Activated gamma-delta T cell treated with anti-CD3 and anti-CD28 coated beads, Interleukin-2, amount 50 U/mL, for 16 hours (primary cell): ENCODE measurements around the gene ZNF827.

ENCODE experiments used
- DNase-seq: peaks from one replicate; pipeline ENCODE4 v3.0.0-alpha.2; 2020; ENCODE audit warnings: low read depth

ZNF827 gene, protein sequence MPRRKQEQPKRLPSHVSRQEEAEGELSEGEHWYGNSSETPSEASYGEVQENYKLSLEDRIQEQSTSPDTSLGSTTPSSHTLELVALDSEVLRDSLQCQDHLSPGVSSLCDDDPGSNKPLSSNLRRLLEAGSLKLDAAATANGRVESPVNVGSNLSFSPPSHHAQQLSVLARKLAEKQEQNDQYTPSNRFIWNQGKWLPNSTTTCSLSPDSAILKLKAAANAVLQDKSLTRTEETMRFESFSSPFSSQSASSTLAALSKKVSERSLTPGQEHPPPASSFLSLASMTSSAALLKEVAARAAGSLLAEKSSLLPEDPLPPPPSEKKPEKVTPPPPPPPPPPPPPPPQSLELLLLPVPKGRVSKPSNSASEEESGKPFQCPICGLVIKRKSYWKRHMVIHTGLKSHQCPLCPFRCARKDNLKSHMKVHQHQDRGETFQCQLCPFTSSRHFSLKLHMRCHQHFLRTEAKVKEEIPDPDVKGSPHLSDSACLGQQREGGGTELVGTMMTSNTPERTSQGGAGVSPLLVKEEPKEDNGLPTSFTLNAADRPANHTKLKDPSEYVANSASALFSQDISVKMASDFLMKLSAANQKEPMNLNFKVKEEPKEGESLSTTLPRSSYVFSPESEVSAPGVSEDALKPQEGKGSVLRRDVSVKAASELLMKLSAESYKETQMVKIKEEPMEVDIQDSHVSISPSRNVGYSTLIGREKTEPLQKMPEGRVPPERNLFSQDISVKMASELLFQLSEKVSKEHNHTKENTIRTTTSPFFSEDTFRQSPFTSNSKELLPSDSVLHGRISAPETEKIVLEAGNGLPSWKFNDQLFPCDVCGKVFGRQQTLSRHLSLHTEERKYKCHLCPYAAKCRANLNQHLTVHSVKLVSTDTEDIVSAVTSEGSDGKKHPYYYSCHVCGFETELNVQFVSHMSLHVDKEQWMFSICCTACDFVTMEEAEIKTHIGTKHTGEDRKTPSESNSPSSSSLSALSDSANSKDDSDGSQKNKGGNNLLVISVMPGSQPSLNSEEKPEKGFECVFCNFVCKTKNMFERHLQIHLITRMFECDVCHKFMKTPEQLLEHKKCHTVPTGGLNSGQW

DNA sequence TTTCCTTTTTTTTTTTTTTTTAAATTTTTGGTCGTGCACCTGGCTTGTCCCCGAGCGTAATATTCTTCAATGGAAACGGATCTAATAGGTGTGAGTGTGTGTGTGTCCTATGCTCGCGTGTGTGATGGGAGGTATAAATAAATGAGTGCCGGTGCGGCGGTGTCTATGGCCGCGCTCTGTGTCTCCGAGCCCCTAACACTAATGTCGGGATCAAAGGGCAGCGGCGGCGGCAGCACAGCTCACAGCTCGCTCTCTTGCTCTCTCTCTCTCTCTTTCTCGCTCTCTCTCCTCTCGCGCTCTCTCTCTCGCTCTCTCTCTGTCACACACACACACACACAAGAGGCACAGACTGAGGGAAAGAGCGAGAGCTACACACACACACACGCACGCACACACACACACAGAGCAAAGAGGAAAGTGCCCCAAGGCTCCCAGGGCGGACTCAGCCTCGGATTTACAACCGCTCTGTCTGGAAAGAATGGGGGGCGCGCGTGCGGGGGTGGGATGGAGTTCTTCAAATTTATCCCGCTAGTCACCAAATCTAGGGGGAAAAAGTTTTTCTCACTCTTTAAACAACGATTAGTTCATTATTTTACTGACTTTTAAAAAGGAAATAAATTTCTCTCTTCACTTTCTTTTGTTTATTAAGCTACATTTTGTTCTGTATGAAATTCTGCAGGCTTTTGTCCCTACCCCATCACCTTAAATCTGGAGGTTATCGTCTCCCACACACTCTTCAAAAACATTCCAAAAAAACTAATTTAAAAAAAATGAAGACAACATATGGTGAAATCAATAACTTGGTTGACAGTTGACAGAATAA is at the start of gene ZNF827:
TSS of gene ZNF827 (minus strand) at position 206 of the 823 bp plus-strand sequence. CDS start 416 bp downstream, outside the sequence.
- peak; percentile 45 for DNase-seq

DNA sequence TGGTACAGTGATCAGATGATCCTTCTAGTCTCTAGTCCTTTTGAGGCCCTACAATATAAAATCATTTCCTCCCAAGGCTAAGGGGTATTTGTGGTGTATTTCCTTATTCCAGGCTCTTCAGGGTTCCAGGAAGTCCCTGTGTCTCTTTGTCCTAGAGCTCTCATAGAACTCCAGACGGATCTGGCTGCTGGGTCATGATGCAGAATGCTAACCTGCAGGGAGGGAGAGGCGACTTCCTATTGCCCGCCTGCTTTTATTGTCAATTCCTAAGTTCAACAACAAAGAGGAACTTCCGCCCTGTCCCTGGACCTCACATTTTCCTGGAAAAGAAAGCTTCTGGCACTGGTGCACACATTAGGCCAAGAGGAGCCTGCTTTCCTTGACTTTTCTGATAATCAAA is 45.9 kb upstream of the ZNF827 start:
- no peak for DNase-seq

DNA sequence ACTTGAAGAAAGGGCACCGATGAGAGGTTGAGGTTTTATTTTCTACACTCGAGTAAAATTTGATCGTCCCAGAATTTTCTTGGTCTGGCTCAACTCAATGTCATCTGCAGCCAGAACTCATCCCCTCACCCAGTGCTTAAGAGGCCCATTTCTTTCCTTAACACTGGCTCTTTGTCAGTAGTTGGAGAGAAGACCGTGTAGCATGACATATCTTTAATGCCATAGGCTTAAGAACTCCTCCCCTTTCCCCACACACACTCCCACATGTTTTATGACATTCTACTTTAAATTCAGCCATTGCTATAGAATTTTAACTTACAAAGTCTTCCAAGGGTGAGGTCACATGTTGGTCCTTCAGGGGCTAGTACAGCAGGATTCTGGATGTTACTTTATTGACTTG is 44.2 kb upstream of the ZNF827 start:
- no peak for DNase-seq

DNA sequence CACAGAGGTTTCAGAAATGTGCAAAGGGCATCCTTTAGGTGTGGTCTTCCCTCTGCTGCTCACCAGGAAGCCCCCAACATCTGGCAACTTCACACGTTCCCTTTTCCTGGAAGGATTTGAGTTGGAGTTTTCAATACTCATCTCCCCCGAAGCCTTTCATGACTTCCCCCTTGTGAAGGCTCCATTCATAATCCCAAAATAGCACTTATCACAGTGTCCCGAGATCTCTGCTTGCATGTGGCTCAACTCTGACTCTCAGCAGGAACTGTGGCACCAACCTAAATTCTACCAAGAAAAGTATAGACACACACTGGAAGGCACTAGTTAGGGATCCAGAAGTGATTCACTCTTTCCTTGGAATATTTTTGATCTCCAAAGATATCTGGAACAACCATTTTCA is 40.5 kb upstream of the ZNF827 start:
- no peak for DNase-seq

DNA sequence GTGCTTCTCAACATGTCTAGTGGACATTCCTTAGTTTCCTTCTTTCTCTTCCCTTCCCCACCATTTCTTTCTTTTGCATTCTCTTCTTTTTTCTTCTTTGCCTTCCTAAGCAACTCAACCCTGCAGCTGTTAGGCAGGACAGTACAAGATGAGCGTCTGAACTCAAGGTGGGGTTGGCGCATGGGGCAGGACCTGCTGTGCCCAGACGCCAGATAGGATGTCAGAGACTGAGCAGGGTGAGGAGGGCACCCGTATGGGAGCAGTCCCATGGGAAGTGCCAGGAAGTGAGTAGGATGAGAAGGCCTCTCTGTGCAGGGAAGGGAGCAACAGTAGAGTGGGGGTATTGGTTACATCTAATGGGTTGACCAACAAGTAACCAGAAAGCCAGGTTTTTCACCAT is 38.1 kb upstream of the ZNF827 start:
- no peak for DNase-seq

DNA sequence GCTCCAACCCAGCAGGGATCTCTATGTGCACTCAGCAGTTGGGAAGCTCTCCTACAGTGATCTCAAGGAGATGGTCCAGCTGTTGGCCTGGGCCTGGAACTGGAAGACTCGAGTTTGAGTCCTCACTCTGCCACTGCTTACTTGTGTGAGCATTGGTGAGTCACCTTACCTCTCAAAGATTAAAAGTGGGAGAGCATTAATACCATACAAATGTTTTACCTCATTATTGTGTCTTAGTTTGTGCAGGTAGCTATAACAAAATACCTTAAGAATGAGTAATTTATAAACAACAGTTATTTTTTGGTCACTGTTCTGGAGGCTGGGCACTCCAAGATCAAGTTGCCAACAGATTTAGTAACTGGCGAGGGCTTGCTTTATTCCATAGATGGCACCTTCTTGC is 21.4 kb upstream of the ZNF827 start:
- DNase-seq = no peak

DNA sequence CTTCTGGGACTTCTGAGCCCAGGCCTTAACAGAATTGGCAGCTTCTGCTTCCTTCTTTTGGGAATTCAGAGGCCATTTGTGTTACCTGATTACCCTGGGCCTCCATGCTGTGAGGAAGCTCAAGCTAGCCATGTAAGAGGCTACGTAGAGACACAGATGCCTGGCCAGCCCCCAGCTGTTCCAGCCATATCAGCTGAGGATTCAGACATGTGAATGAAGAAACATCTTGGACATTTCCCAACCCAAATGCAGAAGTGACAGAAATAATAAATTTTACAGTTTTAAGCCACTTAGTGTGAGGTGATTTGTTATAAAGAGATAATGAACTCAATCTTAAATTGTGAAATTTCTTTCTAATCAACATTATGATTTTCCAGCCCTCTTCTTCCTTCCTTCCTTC is 18.7 kb upstream of the ZNF827 start:
- DNase-seq = no peak

DNA sequence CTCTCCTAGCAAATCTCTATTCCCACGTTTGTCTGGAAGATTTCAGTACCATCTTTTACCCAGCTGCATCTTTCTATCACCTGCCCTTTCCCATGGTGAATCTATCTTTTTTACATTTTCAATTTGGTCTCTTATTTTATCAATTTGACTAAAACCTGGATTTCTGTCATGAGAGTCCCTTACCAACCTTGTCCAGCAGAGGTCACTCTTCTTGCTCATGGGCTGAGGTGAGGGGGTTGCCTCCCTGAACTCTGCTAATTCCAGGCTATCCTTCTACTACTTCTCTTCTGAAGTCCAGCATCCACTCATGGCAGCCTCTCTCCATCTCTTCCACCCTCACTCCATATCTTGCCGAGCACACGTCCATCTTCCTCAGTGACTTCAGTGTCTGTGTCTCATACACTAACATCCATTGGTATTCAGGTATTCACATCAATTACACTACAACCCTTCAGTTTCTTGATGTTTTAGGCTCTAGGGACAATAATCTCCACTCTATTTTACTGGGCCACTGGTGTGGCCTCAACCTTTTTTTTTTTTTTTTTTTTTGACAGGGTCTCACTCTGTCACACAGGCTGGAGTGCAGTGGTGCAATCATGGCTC is 17.8 kb upstream of the ZNF827 start:
- DNase-seq = peak; percentile 20

DNA sequence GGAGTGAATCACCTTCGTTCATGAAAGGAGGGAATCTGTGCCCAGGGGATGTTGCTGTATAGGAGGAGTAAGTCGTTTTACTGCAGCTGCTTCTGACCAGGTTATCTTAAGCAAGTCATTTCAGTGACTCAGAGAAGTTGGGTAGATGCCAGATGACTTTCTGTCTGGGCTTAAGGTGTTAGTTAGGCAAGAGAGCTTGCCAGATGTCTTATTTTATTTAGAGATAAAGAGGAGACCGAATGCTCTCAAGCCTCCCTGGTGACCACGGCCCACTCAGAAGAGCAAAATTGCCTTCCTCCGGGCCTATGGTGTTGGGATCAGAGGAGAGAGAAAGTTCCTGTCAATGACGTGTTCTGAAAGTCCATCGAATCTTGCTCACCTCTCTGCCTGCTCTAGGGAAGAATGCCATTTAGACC is 16.3 kb upstream of the ZNF827 start:
- DNase-seq = no peak

DNA sequence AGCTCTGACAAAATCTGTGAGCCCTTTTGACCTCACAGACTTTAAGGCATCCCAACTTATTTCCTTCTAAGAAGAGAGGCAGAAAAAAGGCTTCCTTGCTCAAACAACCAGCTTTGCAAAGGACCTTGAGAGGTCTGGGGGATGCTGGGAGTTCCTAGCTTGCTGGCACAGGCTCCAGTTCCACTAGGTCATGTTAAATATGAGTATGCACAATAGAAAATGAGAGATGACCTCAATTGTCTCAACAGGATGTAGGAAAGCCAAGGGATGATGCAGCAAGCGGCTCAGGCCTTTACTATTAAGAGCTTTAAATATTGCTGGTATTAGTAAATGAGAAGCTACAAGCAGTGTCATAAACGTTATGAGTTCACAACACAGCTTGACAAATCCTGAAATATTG is 13.3 kb upstream of the ZNF827 start:
- DNase-seq = no peak

DNA sequence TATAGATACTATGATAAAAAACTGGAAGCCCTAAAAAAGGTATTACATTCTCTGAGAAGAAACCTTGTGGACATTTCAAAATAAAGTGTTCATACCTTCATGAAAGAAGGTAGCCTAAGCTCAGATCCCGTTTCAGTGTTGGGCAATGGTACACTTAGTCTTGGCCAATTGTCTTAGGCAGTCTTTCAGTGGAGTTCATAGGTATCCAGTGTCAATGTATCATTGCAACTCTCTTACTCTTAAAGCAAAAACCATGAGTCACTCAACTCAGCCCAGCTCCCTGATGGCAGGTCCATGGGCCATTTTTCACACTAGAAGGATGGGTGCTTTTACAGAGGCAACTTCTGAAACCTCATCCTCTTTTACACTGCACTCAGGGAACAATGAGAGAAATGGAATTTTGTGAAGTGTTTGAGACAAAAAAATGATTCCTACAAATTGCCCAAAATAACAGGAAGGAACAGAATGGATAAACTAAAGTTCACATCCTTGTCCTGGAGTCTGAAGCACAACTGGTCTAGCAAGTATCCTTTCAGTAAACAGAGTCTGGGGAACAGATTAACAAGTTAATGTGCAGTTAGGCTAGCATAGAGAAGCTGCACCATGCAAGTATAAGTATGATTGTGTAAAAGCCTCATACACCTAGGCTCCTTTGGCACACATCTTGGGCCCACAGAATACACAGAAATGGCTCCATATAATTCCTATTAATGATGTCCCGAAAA is 7.0 kb upstream of the ZNF827 start:
- DNase-seq = no peak

DNA sequence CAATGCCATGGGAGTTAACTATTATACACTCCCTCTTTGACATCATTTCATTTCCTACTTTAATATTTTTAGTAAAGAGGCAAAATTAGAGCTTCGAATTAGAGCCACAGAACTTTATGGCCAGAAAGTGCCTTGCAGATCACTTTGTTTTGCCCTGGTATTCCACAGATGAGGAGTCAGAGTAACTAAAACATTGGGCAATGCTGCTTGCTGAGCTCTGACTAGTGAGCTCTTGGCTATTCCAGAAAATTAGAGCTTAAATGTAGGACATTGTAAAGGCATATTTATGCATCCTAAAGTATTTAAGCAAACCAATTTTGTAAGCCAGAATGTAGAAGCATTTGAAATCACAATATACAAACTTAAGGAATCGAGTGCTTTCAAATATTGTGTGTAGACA is 6.3 kb upstream of the ZNF827 start:
- DNase-seq = no peak

DNA sequence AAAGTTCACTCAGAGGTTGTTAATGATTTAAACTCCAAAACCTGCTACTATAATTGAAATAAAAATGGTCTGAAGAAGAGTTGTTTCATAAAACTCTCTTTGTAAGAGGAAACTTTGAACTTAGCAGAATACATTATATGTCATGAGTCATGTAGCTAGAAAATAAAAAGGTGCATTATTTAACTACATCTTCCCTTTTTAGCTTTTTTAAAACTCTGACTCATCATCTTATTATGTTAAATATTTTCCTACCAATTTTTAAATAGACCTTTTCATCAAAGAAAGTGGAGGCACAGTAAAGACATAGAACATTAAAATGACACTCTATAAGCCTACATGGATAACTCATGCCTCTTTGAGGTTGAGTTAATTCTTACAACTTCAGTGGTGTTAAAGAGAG is 1.2 kb upstream of the ZNF827 start:
- DNase-seq = no peak

DNA sequence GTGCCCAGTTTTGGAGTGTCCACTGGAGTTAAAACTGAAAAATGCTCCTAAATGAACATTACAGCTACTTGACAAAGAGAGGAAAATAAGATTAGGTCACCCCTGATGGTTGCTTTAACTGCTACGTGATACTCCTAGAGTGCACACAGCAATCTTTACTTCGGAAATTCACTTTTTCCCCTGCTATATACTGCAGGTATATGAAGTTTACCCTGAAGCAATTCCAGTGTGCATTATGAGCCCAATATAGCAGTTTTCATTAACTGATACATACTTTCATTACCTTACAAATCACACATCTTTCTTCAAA is 773 bp upstream of the ZNF827 start:
- DNase-seq = no peak

DNA sequence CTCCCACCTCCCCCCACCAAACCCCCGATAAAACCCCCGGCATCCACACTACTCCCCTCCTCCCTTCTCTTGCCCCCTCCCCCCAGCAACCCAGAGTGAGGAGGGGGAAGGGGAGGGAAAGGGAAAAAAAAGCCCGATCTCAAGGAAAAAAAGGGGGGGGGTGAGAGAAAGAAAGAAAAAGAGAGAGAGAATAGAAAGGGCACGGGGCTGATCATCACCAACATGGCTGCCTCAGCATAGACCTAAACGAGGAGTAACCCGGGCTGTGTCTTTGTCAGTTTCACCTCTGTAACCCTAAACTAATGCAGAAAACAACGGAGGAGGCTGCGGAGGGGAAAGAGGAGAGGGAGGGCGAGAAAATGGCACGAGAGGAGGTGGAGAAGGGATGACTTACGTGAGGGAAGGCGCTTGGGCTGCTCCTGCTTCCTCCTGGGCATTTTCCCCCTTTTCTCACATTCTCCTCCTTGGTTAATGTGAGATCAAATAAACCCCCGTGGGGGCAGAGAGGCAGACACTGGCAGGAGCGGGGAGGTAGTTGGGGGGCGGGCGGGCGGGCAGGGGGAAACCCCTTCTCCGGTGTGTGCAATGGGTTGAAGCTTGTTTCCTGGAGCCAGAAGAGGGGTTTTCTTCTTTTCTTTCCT is 532 bp downstream of the ZNF827 start:
- peak; percentile 28 for DNase-seq

DNA sequence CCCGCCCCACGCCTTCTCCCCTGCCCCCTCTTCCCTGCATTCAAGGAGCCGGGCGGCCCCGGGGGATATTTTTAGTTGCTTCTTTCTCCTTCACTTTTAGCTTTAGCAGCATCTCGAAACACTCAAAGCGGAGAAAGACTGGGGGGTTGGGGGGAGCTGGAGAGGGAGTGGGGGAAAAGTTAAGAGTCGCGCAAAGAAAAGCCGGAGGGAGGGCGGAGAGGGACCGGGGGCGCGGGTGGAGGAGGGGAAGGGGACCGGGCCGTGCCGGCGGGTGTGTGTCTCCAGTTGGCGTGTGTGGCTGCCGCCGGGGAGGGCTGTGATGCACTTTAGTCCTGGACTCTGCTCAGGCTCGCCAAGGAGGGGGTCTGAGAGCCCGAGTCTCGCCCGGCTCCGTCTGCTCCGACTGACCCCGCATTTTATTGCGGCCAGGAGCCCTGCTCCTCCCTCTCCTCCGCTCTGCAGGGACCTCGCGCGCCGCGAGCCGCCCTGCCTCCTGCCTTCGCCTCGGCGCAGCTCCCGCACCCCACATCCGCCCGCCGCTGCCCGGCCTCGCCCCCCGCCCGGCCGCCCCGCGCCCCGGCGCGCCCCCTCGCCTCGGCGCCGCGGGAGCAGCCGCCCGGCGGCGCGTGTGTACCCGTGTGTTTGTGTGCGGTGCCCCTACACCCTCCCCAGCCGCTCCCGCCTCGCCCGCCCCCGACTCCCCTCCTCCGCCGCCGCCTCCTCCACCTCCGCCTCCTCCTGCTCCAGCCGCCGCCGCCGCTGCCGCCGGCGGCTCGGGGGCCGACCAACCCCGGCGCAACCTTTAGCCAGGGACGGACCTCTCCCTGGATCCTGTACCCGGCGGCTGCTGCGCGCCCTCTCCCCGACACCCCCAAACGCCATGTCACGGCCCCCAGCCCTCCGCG is 1.4 kb downstream of the ZNF827 start:
- peak; percentile 22 for DNase-seq

DNA sequence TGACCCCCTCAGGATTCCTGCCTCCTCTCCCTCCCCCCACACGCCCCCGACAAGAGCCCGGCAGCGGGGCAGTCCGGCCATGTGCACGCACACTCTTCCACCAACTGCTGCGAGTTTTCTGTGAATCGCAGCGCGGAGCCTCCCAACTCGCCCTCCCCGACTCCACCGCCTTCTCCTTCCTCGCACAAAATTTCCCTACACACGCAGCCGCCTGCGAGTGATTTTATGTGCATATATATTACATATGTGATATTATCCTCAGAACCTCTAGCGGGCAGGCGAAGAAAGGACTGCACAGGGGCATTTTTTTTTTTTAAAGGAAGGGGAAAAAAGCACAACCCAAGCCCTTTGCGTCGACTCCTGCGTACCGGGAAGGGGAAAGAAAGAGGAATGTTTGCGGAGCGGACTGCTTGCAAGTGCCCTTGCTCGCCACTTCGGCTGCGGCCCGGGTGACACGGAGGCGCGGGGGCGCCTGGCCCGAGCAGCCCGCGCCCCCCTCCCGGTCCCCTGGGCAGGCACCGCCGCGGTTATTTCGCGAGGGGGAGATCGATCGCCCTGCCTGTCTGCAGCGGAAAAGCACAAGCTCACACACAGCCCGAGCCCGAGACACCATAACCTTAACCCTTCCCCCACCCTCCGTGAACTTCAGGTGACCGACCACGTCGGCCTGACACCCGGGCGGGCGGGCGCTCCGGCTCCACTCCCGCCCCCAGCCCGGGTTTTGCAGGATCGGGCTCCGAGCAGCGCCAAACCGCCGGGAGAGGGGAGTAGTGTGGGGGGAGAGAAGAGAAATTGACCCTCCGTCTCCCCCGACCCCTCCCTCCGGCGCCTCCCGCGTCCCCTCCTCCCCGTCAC is 2.3 kb downstream of the ZNF827 start:
- DNase-seq = peak; percentile 46
